HG03460 (cell line): ENCODE measurements around the gene UPK3A.
A peak's percentile ranks its signal among the peaks of the same experiment; 100 is the strongest.
"Not testable (repeated sequence)": the region's sequence is repeated elsewhere in the genome, so short reads cannot be mapped to it uniquely, and the experiment has no call there.

Source experiments
- ATAC-seq: cut with Tn5 transposase; IDR thresholded peaks from one replicate; pipeline ENCODE4 v1.9.1; 2021; ENCODE audit not compliant: unreplicated experiment

UPK3A gene

DNA sequence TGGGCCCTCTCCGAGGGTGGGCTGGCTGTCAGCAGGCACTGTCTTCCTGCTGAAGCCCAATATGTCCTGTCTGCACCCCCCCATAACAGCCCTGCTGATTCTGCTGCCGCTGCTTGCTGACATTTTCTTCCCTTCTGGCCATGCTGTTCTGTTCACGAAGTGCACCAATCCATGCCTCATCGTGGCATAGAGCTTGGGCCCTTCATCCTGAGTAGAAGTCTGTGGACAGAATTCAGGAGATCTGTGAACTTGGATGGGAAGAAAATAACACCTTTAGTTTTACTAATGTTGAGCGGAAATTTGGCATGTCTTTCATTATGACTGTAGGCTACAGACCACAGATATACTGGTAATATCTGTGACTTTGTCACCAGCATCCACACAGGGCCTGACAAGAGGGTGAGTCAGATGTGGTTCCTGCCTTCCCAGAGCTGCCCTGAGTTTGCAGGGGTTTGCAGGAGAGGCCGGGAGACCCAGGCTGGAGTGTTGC, 29.9 kb upstream of the UPK3A start:
- no peak for ATAC-seq

DNA sequence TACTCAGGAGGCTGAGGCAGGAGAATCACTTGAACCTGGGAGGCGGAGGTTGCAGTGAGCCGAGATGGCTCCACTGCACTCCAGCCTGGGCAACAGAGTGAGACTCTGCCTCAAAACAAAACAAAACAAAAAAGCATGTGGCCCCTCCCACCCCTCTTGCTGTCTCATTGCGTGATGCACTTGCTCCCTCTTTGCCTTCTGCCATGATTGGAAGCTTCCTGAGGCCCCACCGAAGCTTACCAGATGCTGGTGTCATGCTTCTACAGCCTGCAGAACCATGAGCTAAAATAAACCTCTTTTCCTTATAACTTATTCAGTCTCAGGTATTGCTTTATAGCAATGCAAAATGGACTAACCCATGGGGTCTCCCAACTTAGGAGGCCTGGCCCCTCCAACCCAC, 26.8 kb upstream of the UPK3A start:
- not testable (repeated sequence) for ATAC-seq

DNA sequence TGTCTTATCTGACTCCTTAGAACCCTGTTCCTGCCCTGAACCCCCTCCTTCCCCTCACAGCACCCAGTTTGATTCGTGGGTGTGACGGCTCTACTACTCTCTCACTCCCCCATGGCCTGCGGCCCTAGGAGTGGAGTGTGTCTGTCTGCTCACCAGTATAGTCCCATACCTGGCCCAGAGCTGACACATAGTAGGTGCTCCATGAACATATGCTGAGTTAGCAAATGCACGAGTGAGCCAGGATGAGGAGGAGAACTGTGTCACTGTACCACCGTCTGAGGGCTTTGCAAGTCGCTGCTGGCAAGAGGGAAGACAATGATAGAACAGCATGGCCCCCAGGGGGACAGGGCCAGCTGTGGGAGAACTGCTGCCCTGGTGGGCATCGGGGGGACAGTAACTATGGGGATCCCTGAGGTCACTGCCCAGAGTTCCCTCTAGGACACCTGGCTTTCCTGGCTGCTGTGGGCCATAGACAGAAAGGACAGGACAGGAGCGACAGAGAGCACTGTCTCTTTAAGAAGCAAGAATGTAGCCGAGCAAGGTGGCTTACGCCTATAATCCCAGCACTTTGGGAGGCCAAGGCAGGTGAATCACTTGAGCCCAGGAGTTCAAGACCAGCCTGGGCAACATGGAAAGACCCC, 24.9 kb upstream of the UPK3A start:
- ATAC-seq: no peak

DNA sequence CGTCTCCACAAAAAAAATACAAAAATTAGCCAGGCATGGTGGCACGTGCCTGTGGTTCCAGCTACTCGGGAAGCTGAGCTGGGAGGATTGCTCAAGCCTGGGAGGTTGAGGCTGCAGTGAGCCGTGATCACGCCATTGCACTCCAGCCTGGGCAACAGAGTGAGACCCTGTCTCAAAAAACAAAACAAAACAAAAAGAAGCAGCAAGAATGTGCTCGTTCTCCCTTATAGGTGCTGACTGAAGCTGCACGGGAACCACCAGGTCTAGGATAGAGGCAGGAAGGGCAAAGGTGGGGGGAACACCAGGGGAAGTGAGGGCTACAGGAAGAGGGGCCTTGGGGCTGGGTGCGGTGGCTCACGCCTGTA, 24.4 kb upstream of the UPK3A start:
- not testable (repeated sequence) for ATAC-seq

DNA sequence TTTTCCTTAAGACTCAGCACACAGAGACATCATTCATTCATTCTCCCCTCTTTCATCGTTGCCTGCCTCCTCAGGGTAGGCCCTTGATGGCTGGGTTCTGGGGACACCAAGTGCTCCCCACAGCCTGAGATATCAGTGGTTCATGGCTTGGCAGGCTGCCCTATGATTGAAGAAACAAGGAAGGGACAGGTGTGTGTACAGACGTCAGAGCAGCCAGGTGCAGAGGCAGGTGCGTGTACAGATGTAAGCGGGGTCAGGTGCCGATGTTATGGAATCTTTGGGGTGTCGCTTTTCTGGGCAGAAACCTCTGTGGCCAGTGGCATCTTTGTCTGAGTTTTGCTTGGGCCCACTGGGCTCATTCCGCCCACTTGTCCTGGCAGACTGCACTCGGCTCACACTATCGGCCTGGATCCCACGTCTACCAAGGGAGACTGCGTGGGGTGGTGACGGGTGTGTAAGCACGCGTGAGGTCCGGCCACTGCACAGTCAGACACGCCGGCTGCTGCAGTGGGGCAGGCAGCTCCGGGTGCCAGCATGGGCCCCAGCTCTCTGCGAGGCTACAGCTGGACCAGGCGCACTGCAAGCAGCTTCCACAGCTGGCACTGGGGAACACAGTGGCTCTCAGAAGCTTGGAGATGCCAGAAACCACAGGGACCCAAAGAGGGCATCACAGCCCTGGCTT, 23.2 kb upstream of the UPK3A start:
- no peak for ATAC-seq

DNA sequence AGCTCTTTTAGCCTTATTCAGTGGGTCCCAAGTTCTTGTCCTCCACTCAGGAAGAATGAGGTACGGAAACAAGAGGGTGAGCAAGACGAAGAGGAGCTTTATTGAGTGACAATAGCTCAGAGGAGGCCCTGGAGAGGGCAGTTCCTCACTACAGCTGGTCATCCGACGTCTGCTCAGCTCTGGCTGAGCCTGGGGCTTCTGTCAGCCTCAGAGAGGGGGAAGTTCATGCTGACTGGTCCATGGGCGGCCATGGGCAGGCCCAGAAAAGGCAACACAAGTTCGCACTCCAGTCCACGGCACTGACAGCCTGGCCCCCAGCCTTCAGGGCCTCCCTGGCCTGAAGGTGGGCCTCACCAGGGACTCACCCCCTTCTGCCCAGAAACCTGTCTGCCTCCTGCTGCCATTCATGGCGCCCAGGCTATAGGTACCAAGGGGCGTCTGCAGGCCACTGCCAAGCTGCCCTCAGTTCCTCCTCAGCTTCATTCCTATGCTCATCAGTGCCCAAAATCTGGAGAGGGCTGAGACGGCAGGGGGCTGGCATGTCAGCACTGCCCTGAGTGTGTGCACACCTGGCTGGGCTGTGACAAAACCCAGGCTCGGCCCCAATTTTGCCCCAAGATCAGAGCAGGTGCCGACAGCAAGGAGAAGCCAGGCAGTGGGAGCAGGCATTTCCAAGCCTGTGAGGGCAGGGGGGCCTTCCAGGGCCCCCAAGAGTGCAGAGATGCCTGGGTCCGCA, 22.4 kb upstream of the UPK3A start:
- no peak for ATAC-seq

DNA sequence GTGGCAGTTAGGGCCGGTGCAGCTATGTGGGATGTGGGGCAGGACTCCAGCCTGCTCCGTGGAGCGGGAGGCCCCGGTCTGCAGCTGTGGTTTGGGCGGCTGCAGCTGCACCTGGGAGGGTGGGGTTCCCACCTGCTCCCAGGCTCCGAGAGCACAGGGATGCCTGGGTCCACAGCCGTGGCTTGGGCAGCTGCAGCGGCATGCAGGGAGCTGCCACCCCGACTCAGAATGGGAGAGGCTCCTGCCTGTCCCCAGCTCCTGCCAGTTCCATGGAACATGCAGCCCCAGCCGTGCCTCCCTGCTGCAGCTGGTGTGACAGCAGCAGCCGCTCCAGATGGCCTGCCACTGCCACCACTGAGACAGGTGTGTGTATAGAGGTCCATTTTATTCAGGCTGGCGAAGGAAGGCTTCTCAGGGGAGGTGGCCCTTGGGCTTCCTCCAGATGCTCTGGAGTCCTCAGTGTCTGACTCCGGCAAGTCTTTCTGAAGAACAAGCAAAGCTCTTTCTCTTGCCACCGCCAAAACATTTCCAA, 21.8 kb upstream of the UPK3A start:
- peak; percentile 41 for ATAC-seq

DNA sequence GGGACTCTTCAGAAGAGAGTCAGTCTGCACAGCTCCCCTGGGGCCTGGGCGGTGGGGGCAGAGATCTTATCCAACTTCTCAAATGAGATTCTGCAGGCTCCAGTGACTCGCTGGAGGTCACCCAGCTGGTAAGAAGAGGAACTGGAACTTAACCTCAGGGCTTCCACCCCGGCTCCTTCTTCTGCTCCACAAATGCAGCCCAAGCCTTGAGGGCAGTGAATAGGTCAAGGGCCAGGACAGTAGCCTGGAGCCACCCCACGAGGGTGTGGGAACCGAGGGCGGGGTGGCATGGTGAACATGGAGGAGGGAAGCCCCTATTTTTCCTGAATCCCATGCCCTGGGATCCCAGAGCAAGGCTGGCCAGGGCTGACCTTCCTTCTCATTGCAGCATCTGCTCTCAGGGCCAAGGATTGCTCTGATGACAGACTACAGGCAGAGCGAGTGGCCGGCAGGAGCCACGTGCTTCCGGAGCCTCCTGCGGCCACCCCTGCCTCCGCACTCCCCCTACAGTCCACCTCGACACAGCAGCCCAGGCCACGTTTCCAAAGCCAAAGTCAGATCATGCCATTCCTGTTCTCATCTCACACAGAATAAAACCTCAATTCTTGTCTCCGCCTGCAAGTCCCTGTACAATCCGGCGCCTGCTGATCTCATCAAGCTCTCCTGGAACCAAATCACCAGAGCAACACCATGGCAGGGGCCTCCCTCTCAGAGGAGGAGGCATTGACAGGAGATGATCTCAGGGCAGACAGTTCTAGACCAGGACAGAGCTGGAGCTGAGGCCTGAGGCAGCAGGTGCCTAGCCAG, 21.1 kb upstream of the UPK3A start:
- peak; percentile 69 for ATAC-seq

DNA sequence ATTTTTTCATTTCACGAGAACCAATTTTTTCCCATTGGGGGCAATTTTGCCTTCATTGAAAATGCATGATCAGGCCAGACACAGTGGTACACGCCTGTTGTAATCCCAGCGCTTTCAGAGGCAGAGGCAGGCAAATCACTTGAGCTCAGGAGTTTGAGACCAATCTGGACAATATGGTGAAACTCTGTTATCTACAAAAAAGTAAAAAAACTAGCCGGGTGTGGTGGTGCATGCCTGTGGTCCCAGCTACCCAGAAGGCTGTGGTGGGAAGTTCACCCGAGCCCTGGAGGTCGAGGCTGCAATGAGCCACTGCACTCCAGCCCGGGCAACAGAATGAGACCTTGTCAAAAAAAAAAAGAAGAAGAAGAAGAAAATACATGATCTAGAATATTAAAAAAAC, 19.2 kb upstream of the UPK3A start:
- ATAC-seq: no peak

DNA sequence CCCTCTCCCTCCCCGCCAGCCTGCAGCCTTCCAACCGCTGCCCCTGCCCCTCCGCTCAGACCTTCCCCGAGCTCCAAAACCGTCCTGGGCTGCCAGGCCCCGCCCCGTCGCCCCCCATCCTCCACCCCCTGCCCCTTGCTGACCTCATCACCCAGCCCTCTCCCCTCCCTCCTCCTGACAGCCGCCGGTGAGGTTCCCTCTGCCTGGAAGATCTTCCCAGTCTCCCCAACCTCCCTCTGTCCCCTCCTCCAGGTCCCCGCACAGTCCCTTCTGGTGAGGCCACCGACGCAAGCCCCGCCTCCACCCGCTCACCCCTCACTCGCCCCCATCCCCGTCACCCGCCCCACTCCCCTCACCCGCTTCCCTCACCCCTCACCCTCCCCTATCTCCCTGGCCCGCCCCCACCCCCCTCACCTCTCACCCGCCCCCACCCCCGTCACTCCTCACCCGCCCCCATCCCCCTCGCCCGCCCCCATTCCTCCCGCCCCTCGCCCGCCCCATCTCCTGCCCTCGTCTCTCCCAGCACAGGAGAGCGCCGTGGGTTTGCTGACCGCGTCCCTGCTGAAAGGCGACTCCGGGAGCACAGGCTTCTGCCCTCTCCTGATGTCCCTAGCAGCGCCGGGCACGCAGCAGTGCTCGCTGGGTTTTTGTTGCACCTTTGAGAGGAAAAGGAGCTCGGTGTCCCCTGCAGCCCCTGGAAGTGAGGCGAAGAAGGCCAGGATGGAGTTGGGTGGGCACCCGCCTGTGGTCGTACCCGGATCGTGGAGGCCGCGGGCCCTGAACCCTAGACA, 16.4 kb upstream of the UPK3A start:
- no peak for ATAC-seq

DNA sequence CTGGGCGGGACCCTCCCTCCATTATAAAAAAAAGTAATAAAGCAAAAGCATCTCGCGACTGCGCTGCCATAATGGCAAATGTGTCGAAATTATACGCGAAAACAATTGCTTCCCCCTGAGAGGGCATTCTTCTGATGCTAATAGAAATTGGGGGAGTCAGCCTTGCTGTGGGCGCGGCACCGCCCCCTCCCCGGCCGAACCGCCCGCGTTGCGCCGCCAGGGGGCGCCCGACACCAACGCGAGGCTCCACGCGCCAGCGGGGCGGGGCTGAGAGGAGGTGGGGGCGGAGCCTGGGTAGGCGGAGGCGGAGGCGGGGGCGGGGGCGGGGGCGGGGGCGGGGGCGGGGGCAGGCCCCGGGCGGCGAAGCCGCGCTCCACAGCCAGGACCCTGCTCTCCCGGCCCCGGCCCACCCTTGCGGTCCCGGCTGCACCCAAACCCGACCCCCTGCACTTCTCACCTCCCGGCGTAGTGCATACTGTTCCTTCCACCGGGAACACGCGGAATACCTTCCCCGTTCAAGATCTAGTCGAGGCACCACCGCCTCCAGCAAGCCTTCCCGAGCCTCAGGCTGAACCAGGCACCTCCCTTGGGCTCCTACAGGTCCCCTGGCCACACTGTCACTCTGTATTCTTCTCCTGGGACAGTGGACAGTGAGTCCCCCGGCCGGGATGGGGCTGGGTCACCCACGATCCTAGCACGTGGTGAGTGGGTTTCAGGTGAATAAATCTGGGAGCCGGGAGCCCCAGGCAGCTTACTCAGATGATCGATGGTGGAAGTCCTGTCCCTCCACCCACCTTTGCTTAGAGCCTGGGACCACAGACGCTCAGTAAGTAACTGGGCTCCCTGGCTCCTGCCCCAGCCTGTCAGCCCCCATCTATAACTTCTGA, 15.5 kb upstream of the UPK3A start:
- ATAC-seq: no peak

DNA sequence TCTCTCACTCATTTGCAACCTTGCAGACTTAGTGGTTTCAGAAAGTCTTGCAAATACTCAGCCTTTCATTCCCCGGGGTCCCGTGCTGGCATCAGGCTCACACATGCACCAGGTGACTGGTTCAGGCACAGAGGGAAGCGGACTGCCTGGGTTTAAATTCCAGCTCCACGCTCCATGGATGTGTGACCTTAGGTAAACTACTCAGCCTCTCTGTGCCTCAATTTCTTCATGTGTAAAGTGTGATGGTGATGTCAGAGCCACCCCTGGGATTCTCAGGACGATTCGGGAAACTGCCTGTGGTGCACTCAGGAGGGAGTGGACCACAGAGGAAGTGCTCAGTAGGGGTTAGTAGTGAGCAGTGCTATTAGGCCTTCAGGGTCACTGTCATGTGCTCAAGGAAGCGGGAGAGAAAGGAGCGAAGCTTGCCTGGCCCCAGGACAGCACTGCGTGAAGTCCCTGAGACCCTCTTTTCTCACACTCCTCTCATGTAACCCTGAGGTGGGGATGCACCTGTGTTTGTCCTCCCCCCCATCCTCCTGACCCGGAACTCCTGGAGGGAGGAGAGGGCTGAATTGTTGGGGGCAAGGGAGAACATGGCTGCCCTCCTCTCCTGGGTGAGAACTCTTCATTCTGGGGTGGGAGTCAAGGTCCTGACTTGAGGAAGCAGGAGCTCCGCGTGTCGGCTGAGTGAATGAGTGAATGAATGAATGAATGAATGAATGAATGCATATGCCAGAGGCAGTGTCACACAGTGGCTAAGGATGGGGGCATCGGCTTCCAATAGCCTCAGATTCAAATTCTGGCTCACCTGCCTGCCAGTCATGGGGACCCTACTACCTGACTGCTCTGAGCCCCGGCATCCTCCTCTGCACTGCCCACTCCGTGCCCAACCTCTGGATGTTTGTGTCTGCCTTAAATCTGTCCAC, 14.4 kb upstream of the UPK3A start:
- no peak for ATAC-seq

DNA sequence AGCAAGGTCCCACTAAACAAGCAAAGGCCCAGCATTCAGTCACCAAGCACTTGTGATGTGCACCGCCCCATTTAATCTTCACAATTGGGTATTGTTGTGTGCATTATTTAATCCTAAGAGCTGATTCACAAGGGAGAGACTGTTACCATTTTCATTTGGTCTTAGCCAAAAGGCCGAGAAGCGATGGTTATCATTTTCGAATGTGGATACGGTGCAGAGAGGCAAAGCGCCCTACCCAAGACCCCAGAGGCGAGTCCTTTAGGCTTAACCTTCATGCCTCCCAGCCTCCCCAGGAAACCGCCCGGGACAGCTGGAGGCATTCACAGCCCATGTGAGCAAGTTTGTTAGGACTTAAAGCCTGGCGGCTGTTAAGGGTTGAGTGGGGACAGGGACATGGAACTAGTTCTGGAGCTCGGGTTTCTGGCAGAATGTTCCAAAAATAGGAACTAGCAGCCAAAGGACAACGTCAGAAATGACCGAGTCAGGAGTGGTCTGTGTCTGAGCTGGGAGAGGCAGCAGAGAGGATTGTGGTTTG, 13.0 kb upstream of the UPK3A start:
- ATAC-seq: no peak

DNA sequence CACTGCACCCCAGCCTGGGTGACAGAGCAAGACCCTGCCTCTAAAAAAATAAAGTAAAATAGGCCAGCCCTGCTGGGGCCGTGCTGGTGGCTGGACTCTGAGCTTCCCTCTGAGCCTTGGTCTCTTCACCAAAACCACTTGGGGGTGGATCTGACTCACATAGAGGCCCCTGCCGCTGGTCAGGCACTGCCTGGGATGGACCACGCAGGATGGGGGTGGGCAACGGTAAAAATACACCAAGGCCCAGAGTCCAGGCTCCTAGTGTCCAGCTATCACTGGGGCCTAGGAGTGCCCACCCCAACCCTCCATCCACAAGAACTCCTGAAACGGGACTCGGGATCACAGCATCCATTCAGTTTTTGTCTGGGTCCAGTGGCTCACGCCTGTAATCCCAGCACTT, 12.3 kb upstream of the UPK3A start:
- ATAC-seq: no peak

DNA sequence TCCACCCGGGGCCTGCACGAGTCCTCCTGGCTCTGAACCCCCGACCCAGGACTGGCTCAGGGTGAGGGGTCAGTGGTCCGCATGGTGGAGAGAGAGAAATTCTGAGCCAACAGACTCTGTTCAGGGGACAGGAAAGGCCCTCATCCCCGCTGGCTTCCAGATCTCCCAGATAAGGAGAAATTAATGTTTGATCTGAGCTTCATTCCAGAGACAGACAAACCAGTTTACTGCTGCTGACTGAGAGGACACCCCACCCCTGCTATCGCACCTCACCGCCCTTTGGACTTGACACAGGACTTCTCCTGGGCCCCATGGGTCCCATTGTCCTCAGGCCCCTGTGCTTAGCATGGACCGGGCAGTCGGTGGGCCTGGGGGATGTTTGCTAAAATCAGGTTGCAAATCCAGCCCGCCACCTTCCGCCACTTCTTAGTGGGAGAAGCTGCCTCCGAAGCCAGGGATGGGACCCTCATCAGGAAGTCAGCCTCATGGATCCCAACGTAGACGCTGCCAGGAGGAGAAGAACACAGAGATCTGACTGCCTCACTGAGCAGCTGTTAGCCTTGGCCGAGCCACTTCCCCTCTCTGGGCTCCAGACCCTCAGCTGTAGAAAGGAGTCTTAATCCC, 11.2 kb upstream of the UPK3A start:
- no peak for ATAC-seq

DNA sequence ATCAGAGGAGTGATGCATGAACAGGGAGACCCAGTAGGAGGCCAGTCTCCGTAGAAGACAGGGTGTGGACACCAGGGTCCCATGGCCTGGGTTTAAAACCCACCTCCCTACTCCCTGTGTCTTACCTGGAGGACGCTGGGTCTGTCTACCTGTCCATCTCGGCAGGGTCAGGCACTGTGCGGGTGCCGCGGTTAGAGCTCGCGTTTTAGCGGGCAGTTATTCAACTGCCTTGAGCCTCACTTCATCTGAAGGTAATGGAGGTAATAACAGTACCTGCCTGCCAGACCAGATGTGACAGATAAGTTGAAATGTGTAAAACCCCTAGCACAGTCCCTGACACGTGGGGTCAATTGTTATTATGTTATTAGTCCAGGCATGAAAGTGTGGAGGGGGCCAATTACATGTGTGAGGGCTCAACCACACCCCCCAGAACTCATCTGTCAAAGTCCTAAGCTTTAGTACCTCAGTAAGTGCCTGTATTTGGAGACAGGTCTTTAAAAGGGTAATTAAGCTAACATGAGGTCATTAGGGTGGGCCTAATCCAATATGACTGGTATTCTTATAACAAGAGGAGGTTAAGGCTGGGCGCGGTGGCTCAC, 8.1 kb upstream of the UPK3A start:
- ATAC-seq: no peak

DNA sequence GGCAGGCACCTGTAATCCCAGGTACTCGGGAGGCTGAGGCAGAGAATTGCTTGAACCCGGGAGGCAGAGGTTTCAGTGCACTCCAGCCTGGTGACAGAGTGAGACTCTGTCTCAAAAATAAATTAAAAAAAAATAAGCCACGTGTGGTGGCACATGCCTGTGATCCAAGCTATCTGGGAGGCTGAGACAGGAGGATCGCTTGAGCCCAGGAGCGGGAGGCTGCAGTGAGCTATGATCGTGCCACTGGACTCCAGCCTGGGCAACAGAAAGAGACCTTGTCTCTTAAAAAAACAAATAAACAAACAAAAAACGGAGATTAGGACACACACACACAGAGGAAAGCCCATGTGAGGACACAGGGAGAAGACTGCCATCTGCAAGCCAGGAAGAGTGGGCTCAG, 7.0 kb upstream of the UPK3A start:
- ATAC-seq: not testable (repeated sequence)
